Bladder microvascular endothelial cell (primary cell): ENCODE measurements around the gene TMEM234. TPM values are rescaled to one million over a fixed set of nuclear protein-coding genes. Genes with fewer than 3 reads are reported as not detected.

ENCODE experiments used
- total RNA-seq: library from RNA; depleted of rRNA; stranded (reverse); fragments of >200 nt; gene quantifications from 2 replicates; pipeline ENCODE4 v1.2.3, GENCODE V29; 2014

Gene TMEM234
- total RNA-seq = 10.7 and 13.8 TPM in 2 replicates

DNA sequence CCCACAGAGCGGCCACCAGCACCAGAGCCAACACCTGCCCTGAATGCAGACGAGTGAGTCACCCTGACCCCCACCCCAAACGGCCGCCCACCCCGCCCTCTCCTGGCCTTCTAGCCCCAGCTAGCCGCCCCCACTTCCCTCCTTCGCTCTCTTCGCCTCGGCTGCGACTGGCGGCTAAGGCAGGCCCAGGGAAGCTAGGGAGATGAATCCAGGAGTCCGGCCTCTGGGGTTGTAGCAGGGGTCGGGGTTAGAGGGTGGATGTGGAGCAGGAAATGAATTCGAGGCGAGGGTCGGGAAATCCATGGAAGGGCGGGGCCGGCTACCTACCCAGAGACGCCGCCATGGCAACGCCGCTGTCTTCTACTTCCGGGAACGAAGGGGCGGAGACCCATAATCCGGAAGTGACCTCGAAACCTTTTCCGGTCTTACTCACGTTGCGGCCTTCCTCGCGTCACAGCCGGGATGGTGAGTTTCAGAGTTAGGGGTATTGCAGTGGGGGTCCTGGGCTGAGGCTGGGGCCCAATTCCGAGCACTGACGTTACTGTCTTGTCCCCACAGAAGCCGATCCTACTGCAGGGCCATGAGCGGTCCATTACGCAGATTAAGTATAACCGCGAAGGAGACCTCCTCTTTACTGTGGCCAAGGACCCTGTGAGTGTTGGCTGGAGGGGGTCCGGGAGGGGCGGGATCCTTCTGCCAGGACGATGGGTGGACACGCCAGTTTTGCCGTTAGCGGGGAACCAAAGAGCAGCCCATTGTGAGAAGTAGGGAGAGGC lies at the start of gene TMEM234, which contains the start of gene EIF3I:
TSS of gene TMEM234 (minus strand) at position 374 of the 776 bp plus-strand sequence. CDS start at position 343, 31 bp downstream.
TSS of gene EIF3I (plus strand) at position 428 of the 776 bp plus-strand sequence. CDS start at position 463, 35 bp downstream.

DNA sequence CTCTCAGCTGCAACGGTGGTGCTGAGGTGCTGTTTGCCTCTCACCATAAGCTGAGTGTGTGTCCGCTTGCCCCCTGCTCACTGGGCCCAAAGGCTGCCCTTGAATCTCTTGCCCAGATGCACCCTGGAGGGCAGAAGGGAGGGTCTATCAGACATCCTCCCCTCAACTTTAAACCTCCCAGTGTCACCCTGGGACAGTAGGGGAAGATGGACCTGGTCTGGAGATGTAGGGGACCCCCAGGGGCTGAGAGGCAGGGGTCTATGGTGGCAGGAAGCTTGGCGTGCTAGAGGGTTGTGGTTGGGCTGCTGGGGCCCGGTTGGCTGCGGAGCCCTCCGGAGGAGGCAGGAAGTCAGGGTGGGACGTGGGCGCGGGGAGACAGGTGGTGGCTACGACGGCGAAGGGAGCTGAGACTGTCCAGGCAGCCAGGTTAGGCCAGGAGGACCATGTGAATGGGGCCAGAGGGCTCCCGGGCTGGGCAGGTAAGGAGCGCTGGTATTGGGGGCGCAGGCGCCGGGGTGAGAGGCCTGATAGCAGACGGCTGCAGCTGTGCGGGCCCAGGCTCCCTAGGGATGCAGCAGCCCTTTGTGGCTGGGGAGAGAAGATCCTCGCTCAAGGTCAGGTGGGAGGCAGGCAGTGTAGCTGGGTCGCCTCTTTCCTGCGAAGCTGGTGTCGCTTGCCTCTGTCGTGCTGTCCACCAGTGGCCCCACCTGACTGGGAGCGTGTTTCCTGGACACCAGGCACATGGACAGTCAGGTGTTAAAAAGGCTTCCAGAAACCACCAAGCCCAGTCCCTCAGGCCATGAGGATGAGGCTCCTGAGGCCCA lies 29.0 kb upstream of the TMEM234 start, which contains the start of gene LCK:
TSS of gene LCK (plus strand) at position 373 of the 824 bp plus-strand sequence. CDS start 23,065 bp downstream, outside the sequence.

DNA sequence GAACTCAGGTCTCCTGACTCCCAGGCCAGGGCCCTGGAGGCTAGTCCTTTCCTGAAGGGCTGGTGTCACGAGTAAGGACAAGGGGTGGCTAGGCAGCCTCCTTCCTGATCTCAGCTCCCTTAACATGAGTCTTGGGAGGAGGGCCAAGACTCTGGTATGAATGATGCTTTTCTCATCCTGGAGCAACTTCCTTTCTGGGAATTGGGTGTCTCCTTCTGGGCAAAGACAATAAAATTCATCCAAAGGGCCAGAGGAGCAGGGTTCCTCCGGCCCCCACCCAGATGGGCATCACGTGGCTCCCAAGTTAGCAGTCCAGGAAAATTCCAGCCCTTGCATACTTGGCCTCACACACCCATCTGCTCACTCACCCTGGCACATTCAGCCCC lies 24.7 kb upstream of the TMEM234 start, which contains the start of gene FAM167B:
TSS of gene FAM167B (plus strand) at position 335 of the 386 bp plus-strand sequence. CDS start 200 bp downstream, outside the sequence.

DNA sequence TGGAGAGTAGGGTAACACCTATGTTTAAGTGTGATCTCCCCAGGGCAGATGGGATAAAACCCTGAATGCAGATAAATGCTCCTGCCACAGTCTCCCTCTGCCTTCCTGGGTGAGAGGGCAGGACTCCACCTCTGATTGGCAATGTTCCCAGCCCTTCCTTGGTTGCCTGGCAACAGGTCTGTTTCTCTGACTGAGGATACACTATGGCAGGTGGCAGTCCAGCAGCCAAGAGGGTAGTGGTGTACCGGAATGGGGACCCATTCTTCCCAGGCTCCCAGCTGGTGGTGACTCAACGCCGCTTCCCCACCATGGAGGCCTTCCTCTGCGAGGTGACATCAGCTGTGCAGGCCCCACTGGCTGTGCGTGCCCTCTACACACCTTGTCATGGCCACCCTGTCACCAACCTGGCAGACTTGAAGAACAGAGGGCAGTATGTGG lies 13.2 kb downstream of the TMEM234 start, which contains the start of gene DCDC2B:
TSS of gene DCDC2B (plus strand) at position 199 of the 438 bp plus-strand sequence. CDS start at position 204, 5 bp downstream.

DNA sequence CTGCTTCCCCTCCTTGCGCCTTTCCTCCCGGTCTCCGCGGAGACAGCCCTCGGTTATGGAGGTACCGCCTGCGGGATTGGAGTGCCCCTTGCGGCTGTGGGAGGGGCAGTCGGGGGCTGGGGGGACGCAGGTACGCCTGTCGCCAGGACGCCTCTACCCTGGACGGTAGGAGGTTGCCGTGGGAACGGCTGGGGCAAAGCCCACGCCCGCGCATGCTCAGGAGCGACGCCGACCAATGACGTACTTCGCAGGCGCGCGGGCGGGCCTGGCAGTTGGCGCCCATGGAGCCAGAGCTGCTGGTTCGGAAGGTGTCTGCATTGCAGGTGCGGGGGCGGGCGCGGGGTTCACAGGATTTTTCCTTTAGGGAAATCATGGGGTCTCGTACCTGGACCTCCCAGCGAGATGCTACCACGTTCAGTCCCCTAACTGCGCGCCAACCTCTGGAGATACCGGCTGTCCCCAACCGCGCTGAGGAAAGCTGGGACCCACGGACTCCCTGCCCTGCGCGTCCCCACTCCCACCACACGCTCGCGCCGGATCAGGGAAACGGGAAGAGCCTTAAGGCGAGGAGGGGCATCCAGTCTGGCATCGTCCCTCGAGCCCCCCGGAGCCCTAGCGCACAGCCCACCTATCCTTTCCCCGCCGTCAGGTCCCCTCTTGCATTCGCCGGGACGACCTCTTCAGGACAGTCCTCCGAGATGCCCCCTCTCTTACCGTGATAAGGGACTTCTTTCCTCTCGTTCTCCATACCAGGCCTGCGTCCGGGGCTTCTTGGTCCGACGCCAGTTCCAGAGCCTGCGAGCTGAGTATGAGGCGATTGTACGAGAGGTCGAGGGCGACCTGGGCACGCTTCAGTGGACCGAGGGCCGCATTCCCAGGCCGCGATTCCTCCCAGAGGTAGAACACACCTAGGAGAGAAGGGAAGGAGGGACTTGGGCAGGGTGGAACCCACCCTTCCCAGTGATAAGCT lies 16.5 kb downstream of the TMEM234 start, which contains the start of gene IQCC:
TSS of gene IQCC (plus strand) at position 271 of the 970 bp plus-strand sequence. CDS start at position 282, 11 bp downstream.

DNA sequence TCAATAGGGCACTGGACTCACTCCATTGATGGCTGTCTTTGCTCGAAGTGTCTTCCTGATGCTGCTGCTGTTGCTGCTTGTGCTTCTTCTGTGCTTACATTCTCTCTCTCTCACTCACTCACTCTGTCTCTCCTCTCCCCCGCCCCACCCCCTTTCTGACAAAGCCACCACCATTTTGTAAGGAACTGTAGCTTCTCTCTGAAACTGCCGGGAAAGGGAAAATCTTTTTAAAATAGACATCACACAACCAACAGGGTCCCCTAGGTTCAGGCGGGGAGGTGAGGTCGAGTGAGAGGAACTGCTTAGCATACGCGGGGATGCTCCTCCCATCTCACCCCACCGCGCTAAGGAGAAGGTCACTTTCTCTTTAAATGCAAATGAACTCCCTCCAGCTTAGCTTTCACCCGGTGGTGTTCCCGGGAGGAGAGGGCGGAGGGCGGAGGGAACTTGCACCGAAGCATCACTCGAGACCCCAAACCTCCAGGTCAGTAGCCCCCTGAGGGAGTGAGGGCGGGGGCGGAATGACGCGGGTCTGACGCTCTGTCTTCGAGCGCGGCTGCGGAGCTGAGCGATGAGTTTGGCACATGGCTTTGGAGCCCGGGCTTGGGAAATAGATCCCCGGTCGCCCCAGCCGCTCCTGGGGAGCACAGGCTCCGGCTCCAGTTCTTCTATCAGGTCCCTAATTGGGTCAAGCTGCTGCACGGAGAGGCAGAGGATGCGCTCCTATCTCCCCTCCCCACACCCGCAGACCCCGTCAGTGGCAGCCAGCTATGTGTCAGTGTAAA lies 21.7 kb downstream of the TMEM234 start, which contains the start of gene CCDC28B:
TSS of gene CCDC28B (plus strand) at position 370 of the 785 bp plus-strand sequence. CDS start 1,341 bp downstream, outside the sequence.

DNA sequence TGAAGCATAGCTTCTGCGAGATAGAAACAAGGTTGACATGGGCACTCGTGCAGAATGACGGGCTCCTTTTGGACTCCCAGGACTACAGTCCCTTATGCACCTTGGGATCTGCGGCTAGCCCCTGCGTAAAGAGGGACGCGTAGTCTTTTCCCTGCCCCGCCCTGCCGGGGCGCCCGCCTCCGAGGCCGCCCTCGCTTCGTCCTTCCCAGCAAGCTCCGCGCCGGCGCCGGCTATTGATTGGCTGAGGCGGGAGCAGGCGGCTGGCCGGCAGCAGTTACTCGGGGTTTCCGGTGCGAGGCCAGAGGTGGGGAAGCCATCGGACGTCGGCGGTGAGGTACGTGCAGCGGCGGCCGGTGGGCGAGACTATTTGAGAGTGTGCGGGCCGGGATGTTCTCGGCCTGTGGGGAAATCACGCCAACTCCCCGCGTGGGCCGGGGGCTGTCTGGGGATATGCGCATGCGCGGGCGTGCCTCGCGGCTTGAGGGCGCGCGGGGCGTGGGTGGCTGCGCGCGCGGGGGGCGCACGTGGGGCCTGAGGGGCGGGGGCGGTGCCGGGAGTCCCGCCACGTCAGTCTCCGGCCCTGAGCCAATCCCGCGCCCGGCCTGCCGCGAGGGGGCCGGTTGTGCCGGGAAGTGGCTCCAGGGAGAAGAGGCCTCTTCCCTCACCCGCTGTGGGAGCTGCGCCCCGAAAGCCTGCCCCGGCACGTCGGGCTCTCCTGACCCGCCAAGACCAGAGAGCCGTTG lies 42.5 kb downstream of the TMEM234 start, which contains the start of gene TXLNA:
TSS of gene TXLNA (plus strand) at position 233 of the 743 bp plus-strand sequence. CDS start 671 bp downstream, outside the sequence.

Other genes starting within 250 kb of the TMEM234 start
- 50.5 and 93.7 TPM in 2 replicates for gene KHDRBS1, start 208.5 kb downstream of the TMEM234 start, total RNA-seq
- 9.2 and 13.5 TPM in 2 replicates for gene TMEM39B, start 149.4 kb downstream of the TMEM234 start, total RNA-seq
- gene KPNA6, start 114.3 kb downstream of the TMEM234 start, total RNA-seq = 18.9 and 39.8 TPM in 2 replicates
- gene TXLNA, start 42.7 kb downstream of the TMEM234 start, total RNA-seq = 54.2 and 71.9 TPM in 2 replicates
- gene CCDC28B, start 21.8 kb downstream of the TMEM234 start, total RNA-seq = 13.9 and 16.3 TPM in 2 replicates
- gene IQCC, start 16.7 kb downstream of the TMEM234 start, total RNA-seq = 1.1 and 1.8 TPM in 2 replicates
- not detected in 2 replicates for gene DCDC2B, start 13.3 kb downstream of the TMEM234 start, total RNA-seq
- gene EIF3I, start 54 bp upstream of the TMEM234 start, total RNA-seq = 260 and 269 TPM in 2 replicates
- 7.8 and 23.5 TPM in 2 replicates for gene FAM167B, start 24.9 kb upstream of the TMEM234 start, total RNA-seq
- 0.16 TPM in 1 of 2 replicates, not detected in the other for gene LCK, start 28.9 kb upstream of the TMEM234 start, total RNA-seq
- 175 and 184 TPM in 2 replicates for gene HDAC1, start 69.7 kb upstream of the TMEM234 start, total RNA-seq
- 63.9 and 129 TPM in 2 replicates for gene MARCKSL1, start 113.9 kb upstream of the TMEM234 start, total RNA-seq
- 0.65 and 1.4 TPM in 2 replicates for gene FAM229A, start 140.1 kb upstream of the TMEM234 start, total RNA-seq
- gene TSSK3, start 140.2 kb upstream of the TMEM234 start, total RNA-seq = 0.13 TPM in 1 of 2 replicates, not detected in the other
- gene BSDC1, start 172.1 kb upstream of the TMEM234 start, total RNA-seq = 40.8 and 65.2 TPM in 2 replicates
- gene ZBTB8B, start 242.7 kb upstream of the TMEM234 start, total RNA-seq = 0.06 TPM in 1 of 2 replicates, not detected in the other